GM21576 (cell line): ENCODE measurements around the gene ATP11A.
A peak's percentile ranks its signal among the peaks of the same experiment; 100 is the strongest.
"Not testable (repeated sequence)": the region's sequence is repeated elsewhere in the genome, so short reads cannot be mapped to it uniquely, and the experiment has no call there.

ENCODE experiments used
- ATAC-seq: cut with Tn5 transposase; IDR thresholded peaks from one replicate; pipeline ENCODE4 v1.9.1; 2021; ENCODE audit warnings: mild to moderate bottlenecking, moderate library complexity; ENCODE audit not compliant: unreplicated experiment

Gene ATP11A

GRCh38 chr13:112708560-112709240, 18.9 kb downstream of the ATP11A start:
- ATAC-seq: no peak

DNA sequence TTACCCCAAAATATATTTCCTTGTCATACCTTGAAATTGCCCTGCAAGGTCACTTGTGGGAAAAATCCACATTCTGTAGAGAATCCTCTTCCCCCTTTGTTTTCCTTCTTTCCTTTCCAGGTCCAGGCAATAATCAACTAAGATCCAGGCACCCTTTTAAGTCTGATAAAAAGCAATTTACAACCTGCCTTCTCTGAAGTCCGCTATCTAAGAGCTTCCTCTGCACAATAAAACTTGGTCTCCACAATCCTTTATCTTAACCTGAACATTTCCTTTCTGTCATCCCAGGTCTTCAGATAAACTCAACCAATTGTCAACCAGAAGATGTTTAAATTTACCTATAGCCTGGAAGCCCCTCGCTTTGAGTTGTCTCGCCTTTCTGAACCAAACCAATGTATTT, 19.5 kb downstream of the ATP11A start:
- not testable (repeated sequence) for ATAC-seq

GRCh38 chr13:112709825-112710783, 20.3 kb downstream of the ATP11A start:
- no peak for ATAC-seq

DNA sequence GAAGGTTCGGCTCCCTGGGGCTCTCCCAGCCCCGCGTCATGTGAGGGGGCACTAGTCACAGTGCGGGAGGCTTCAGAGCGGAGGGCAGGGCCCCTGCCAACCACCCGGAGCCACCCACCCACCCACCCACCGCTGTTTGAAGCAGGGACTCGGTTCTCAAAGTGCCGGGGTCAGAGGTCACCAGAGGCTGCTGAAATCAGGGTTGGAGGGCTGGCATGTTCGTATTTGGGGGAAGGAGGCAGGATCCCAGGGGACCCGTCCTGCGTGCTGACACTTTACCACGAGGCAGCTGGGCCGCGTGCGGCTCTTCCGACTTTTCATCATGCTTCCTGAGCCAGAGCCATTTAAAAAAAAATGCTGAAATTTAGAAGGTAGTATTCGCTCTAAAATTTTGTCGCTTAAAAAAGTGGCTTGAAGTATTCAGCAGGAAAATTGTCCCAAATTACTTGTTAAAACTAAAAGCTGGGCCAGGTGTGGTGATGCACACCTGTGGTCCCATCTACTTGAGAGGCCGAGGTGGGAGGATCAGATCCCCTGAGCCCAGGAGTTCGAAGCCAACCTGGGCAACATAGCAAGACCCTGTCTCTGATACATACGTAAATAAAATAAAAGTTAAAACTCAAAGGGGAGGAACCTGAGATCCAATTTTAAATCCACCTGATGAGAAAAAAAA, 21.2 kb downstream of the ATP11A start:
- ATAC-seq: no peak

DNA sequence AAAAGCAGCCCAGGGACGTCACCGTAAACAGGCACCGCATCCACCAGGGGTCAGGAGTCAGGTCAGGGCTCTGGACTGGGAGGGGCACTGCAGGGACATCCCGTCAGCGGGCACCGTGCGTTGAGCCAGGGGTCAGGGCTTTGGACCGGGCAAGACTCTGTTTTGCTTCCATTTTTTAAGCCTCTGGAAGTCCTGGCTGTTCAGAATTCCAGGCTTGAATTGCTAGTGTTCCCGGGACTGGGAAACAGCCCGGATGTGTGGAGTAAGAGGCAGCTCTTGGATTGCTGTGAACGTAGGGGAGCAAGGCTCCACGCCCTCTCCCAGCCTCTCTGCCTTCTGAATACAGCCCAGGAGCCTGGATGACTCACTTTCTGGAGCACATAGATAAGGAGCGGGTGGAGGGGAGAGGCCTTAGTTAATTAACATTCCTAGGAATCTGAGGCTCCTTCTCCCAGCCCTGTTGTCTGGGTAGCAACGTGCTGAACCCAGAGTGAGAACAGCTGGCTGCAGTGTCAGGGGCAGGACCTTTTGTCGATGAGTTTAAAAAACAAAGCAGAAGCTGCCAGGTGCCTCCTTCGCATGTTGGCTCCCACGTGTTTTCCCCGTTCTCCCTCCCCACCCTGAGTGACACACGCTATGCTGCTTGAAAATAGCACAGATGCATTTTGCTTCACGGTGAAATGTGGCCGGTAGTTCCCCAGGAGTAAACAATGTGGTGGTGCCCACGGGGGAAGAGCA, 21.9 kb downstream of the ATP11A start:
- ATAC-seq: peak; percentile 47

DNA sequence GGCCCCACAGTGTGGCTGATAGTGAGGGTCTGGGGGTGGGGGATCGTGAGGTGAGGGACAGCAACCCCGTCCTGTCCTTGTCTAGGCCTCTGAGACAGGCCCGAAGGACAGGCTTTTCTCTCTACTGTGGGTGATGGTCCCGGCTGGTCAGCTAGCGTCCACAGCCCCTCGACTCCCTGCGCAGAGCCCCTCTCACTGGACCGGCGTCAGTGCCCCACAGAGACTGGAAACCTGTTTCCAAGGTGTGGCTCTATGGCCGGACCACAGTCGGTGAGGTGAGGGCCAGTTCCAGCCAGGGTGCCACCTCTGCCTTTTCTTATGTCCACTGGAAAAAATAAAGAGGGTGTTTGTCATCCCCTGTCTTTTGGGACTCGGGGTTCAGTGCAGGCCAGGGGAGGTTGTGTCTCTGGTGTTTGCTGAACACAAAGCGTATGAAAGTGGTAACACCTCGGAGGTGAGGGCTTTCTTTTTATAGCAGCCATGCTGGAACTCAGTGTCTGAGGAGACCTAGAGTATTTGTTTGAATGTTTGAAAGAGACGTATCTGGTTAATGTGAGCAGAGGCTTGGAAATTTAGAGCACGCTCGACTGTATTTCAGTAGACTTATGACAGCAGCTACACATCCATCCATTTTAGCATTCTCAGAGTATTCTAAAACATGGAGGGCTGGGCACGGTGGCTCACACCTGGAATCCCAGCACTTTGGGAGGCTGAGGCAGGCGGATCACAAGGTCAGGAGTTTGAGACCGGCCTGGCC, 22.8 kb downstream of the ATP11A start:
- peak; percentile 5 for ATAC-seq

DNA sequence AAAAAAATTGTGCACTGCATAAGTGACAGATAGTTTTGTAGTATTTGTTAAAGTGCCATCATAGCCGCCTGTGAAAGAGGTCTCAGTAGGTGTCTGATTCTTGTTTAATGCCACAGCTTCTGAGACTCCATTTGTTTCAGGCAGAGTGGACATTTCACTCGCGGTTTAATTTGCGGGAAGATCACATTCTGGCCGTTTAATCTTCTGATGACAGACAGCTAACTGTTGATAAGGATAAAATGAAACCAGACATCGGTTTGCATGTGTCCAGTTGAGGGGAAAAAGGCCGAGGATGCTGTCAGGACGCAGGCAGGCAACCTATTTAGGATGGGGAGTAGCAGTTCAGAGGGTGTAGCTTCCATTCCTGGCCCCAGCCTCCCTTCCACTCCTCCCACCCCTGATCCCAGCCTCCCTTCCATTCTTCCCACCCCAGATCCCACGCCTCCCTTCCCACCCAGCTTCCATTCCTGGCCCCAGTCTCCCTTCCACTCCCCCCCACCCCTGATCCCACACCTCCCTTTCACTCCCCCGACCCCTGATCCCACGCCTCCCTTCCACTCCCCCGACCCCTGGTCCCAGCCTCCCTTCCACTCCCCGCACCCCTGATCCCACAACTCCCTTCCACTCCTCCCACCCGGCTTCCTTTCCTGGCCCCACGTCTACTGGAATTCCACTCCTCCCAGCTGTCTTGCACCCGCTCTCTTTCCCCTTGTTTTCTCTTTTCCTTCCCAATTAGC, 23.8 kb downstream of the ATP11A start:
- ATAC-seq: no peak

DNA sequence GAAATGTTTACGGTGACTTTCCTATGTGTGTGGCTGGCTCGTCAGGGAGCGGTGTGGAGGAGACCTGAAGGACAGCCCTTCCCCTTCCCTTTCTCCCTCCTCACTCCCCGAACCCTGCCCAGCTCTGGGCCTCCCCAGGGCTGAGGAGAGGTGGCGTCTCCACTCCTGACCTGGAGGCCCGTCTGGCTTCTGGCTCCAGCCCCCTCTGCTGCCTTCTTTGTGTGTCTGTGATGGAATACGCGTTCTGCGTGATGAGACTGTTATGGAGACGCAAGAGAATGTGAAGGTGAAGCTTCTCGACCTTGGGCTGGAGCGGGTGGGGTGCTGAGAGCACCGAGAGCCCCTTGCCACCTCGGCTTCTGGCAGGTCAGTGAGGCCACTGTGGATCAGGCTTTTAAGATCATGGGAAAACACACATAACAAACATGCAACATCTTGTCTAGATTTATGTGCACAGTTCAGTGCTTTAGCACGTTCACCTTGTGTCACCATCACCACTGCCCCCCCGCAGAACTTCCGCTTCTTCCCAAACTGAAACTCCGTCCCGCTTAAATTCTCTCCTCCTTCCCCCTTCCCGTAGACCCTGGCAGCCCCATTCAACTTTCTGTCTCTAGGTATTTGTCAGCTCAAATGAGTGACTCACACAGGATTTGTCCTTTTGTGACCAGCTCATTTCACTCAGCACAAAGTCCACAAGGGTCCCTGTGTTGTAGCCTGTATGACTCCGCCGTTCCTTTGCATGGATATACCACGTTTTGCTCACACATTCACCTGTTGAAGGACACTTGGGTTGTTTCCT, 24.7 kb downstream of the ATP11A start:
- no peak for ATAC-seq

GRCh38 chr13:112715210-112715609, 25.4 kb downstream of the ATP11A start:
- ATAC-seq: no peak

DNA sequence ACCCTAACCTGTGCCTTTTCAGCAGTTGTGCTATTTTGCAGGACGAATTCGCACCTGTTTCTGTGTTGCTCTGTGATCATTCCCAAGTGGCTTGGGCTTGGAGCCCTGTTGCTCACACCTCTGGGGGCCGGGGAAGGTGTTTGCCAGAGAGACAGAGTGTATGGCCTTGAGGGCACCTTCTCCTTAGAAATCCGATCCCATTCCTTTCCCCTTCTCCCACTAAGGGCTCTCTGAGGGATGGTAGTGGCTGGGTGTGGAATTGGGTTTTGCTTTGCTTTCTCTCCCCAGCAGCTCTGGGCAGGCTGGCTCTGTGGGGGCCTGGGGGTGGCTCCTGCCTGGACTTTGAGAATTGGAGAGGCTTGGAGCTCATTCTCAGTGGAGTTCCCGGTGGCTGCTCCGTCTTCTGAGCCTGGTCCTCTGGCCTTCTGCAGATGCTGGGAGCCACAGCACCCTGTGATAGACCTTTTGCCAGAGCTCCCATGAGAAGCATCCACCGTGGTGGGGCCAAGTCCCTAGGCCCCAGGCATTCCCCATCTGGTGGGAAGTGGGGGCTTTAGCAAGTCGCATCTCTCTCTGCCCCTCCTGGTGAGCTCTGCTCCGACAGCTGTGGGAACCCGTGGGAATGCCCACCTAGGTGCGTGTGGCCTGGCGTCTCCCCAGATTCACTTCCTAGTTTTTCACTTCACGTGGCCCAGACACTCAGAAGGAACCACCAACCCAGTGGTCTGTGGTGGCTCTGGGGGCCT, 26.1 kb downstream of the ATP11A start:
- ATAC-seq: no peak

- ATAC-seq: no peak
Measured at GRCh38 chr13:112716461-112716820, 26.6 kb downstream of the ATP11A start.

GRCh38 chr13:112716841-112717520, 27.1 kb downstream of the ATP11A start:
- ATAC-seq: no peak

DNA sequence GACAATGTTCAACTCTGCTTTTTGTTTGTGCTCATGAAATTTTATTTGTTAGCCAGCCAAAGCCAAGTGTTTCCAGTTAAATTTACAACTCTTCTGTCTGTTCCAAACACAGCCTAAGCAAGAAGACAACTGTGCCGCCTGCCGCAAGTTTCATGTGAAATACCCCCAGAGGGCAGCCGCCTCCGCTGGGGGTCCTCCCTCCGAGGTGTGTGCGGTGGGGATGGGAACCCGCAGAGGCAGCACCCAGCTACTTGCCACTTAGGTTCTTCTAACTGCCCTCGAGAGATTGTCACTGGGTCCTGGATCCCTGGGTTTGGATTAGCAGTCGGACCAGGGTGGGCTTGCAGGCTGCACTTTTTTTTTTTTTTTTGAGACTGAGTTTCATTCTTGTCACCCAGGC, 28.5 kb downstream of the ATP11A start:
- no peak for ATAC-seq

- no peak for ATAC-seq
Measured at GRCh38 chr13:112719016-112719415, 29.2 kb downstream of the ATP11A start.

DNA sequence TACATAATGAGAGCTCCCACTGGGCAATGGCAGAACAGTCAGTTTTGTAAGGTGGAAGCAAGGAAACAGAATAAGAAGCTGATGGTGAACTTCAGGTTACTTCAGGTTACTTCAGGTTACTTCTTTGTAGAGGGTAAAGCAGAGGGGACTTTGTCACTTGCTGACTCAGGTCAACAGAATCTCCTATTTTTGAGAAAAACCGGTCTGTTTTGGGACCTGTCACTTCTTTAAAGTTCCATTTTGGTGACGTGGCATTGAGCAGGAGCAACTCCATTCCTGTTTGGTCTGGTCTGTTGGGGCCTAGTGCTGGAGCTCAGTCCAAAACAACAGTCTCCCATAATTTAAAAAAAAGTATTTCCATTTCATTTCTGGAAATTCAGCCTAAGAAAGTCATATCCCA, 29.7 kb downstream of the ATP11A start:
- ATAC-seq: no peak

DNA sequence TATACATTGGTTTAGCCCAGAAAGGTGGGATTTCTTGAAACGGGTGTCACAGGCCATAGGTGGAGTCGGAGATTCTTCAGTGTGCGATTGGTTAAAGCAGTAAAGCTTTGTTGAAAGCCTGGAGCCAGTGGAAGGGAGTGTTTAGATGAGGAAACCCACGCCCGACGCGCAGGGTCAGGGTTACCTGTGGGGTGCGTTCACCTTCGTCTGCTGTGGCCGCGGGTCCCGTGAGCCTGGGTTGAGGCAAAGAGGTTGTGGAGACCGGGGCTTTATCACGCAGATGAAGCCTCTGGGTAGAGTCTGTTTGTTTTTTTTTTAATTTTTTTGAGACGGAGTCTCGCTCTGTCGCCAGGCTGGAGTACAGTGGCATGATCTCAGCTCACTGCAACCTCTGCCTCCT, 30.4 kb downstream of the ATP11A start:
- no peak for ATAC-seq

DNA sequence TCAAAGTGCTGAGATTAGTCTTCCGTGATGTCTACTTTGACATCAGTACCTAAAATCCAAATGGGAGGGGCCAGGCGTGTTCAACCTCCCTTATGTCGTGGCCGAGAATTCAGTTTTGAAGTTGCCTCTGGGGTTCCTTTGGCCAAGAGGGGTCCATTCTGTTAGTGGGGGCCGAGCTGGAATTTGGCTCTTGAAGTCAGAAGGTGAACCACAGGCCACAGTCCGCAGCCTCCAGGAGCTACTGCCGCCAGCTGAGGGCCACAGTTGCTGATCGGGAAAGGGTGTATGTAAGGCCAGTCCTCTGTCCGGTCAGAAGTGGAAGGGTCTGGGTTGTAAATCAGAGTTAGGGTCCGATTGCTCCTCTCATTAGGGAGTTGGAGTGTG, 31.0 kb downstream of the ATP11A start:
- ATAC-seq: no peak
